ELF-1 (cell line): ENCODE measurements around the gene POLR3A.
"Not testable (repeated sequence)": the region's sequence is repeated elsewhere in the genome, so short reads cannot be mapped to it uniquely, and the experiment has no call there.

Experiments
- DNase-seq: peaks from one replicate; pipeline ENCODE4 v3.0.0-alpha.2; 2016; ENCODE audit warnings: low read depth, low spot score

Gene POLR3A

GRCh38 chr10:78021201-78021600, 8.1 kb downstream of the POLR3A start:
- no peak for DNase-seq

GRCh38 chr10:78019264-78019663, 10.1 kb downstream of the POLR3A start:
- DNase-seq: no peak

GRCh38 chr10:78017856-78018255, 11.5 kb downstream of the POLR3A start:
- DNase-seq: no peak

DNA sequence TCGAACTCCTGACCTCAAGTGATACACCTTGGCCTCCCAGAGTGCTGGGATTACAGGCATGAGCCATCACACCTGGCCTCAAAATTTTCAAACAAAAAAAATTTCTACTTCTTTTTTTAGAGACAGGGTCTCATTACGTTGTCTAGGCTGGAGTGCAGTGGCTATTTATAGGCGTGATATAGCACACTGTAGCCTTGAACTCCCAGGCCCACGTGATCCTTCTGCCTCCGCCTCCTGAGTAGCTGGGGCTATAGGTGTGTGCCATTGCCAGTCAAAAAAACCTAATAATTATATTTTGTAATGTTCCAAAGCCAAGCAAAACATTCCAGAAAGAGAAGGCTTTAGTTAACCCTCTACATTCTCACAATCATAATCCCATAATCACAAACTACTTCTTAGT, 13.8 kb downstream of the POLR3A start:
- no peak for DNase-seq

DNA sequence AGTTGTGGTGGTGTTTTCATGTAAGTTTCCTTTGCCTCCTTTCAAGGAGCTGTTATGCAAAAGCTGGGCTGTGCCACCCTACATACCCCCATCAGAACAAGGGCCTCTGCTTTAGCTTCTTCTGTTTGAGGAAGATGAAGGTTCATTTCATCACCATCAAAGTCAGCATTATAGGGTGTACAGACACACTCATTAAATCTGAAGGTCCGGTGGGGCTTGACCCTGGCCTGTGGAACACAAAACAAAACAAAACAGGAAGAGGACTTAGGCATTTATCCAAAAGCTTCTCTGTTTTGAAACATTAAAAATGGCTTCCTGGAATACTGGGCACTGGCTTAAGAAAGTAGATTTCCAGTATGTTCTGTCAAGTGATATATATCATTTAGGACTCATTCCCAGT, 15.8 kb downstream of the POLR3A start:
- no peak for DNase-seq

DNA sequence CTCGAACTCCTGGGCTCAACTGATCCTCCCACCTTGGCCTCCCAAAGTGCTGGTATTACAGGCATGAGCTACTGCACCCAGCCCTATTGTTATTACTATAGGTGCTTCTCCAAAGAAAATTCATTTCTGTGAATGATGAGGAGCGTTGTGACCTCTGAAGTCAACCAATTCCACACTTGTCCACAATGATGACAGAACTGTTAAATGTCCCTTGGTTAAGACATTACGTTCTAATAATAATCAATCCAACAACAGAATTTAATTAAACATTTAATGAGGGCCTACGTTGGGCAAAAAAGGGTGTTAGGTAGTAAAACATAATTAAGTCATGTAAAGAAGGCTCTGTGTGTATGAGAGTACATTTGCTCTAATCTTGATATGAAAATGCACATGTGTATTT, 18.2 kb downstream of the POLR3A start:
- no peak for DNase-seq

DNA sequence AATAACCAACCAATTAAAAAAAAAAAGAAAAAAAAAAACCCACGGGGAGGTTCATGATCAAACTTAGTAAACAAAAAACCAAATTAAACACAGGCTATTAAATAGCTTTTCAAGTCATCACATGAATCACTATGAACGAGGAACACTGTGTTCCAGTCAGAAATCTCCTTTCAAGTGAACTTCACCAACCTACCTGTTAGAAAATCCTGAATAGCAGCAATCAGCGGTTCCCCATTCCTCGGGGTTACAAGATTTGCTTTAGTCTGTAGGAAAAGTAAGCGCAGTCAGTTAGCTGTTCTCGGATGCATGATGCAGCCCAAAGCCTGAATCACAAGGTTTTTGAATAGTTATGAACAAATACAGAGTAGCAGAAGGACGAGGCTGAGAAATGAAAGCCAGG, 19.0 kb downstream of the POLR3A start:
- DNase-seq: no peak

- DNase-seq: no peak
Observed at GRCh38 chr10:78009662-78010061, 19.7 kb downstream of the POLR3A start.

DNA sequence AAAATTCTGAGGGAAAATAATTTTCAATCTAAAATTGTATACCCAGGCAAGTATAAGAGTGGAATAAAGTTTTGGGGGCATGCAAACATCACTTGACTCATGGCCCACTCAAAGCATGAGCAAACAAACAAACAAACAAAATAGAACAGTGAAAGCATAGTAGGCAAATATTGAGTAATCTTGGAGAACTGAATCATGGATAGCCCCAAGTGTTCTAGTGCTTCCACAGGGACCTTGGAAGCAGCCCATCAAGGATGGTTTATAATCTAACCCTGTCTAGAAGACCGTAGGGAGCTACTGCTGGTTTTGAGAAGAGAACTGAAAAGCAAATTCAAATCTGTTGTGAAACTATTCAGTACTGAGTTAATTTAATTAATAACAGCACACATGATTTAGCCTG, 22.1 kb downstream of the POLR3A start:
- no peak for DNase-seq

GRCh38 chr10:78004215-78005026, 24.9 kb downstream of the POLR3A start:
- no peak for DNase-seq

- no peak for DNase-seq
Observed at GRCh38 chr10:78002541-78003288, 26.6 kb downstream of the POLR3A start.

DNA sequence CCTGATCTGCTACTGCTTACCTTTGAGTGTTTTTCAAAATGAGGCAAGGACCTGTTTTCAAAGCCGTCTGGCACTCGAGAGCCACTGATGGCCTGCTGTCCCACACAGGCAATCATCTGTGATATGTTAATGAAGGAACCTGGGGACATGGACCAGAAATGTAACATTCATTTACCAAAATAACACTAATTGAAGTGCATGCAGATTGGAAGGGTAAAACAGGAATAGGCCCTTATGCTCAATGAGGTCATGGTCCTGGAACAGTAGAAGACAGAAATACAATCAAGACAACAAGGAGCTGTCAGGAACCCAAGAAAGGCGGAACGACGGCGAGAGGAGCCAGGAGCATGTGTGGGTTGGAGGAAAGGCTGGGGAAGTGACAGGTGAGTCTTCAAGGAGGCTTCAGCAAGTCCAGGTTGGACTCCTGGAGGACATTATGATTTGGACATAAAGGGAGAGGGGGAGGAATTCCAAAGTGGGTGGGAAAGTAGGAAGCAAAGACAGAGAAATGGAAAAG, 28.3 kb downstream of the POLR3A start:
- no peak for DNase-seq

- no peak for DNase-seq
Observed at GRCh38 chr10:78000206-78000605, 29.1 kb downstream of the POLR3A start.

DNA sequence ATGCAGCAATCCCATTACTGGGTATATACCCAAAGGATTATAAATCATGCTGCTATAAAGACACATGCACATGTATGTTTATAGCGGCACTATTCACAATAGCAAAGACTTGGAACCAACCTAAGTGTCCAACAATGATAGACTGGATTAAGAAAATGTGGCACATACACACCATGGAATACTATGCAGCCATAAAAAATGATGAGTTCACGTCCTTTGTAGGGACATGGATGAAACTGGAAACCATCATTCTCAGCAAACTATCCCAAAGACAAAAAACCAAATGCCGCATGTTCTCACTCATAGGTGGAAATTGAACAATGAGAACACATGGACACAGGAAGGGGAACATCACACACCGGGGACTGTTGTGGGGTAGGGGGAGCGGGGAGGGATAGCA, 30.5 kb downstream of the POLR3A start:
- DNase-seq: not testable (repeated sequence)

GRCh38 chr10:77993620-77994019, 35.7 kb downstream of the POLR3A start:
- DNase-seq: no peak

DNA sequence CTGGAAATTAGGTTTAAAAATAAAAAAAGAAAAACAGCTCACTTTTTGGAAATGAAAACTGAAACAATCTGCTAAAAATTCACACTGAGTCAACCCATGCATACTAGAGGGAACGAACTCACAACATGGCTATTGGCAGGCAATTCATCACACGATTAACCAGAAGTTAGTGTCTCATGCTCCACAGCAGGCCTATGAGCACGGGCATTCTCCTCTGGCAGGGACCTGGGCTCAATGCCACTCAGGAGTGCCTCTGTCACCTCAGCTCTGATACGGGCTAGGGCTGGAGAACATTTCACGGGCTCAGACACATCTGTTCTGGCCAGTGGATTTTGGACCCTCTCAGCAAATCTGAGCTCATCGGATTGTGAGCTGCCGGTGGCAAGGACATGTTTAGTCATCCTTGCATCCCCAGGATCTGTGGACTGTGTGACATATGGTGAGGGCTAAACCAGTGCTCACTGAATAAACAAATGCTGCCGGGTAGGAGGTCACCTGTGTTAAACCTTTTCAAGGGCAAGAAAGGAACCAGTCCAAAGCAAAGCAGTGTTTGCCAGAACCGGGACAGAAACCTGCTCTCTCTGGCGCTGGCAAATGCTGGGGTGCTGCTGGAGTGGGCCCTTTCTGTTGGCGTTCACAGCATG, 40.1 kb downstream of the POLR3A start:
- DNase-seq: no peak

GRCh38 chr10:77987671-77988255, 41.6 kb downstream of the POLR3A start:
- DNase-seq: no peak

DNA sequence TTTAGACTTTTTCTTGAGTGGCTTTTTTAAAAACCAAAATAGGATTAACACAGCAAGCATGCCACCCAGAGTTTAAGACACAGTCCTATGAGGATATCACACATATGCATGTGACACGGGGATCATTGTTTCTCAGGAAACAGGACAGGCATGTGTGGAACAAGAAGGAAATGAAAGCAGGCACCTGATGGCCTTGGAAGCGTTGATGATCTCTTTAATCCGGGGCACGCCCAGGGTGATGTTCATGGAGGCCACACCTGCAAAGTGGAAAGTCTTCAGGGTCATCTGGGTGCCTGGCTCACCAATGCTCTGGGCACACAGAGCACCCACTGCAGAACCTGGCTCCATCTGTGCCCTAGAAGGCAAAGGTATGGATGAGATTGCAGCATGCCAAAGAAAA, 44.3 kb downstream of the POLR3A start:
- DNase-seq: no peak

- no peak for DNase-seq
Observed at GRCh38 chr10:77983384-77984341, 45.7 kb downstream of the POLR3A start.

DNA sequence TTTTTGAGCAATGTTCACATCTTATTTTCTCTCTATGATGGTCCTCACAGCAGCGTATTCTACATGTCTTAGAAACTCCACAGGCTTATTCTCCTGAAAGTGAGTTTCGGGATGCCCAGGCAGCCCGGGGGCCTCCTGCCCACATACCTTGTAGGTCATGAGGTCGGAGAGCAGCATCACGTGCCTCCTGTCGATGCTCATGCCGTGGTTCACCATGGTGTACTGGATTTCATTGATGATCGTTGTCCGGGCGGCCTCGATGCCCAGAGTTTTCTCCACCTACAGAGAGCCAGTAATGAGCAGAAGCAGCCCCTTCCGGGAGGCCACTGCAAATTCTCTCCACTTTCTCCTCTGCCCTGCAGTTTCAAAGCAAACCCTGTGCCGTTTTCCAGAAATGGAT, 48.0 kb downstream of the POLR3A start:
- DNase-seq: no peak

DNA sequence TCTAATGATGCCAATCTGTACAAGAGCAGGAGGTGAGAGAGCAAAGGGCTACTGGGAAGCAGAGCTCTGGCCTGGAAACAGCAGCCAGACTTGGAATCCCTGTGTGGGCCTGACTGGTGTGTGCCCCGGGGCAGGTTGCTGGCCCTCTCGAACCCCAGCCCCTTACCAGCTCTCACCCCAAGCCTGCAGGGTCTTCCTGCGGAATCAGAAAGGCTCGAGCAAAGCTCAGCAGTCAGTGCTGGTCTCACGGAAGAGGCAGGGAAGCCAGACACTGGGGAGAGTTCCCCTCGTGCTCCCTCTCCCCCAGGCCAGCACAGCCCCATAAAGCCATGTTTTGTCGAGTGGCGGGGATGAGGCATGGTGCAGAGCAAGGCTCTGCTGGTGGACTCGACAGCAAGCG, 50.1 kb downstream of the POLR3A start:
- no peak for DNase-seq
